Mesendoderm (in vitro differentiated cells): Measurements from ENCODE around the gene NDFIP1.

Experiments
- DNase-seq: peaks from one replicate; pipeline ENCODE4 v3.0.0; 2013
- H2AK5ac ChIP-seq: 2 replicates; pipeline ENCODE4 v1.6.1; 2013; ENCODE audit warnings: low read length, inconsistent platforms
- H2BK120ac ChIP-seq: 2 replicates; pipeline ENCODE4 v1.6.1; 2013; ENCODE audit warnings: low read depth, mild to moderate bottlenecking, low read length, moderate library complexity, mixed read lengths
- H2BK15ac ChIP-seq: replicated peaks from 2 replicates; pipeline ENCODE4 v1.6.1; 2013; ENCODE audit warnings: low read depth, mild to moderate bottlenecking, moderate library complexity
- H2BK5ac ChIP-seq: 2 replicates; pipeline ENCODE4 v1.6.1; 2013; ENCODE audit warnings: low read length, inconsistent platforms
- H3K18ac ChIP-seq: 2 replicates; pipeline ENCODE4 v1.6.1; 2013; ENCODE audit warnings: mild to moderate bottlenecking, low read length, mixed read lengths
- H3K23ac ChIP-seq: one replicate; pipeline ENCODE4 v1.6.1; 2013; ENCODE audit warnings: low read length
- H3K27ac ChIP-seq: 2 replicates; pipeline ENCODE4 v1.5.1; 2013; ENCODE audit warnings: low read depth, mild to moderate bottlenecking, inconsistent platforms, low read length, moderate library complexity
- H3K27me3 ChIP-seq: 2 replicates; pipeline ENCODE4 v1.6.1; 2013; ENCODE audit warnings: low read length, control low read depth, mild to moderate bottlenecking, inconsistent platforms; ENCODE audit not compliant: insufficient read depth, poor library complexity
- H3K36me3 ChIP-seq: 2 replicates; pipeline ENCODE4 v1.6.1; 2013; ENCODE audit warnings: low read length, inconsistent platforms; ENCODE audit not compliant: control insufficient read depth, insufficient read depth
- H3K4ac ChIP-seq: one replicate; pipeline ENCODE4 v1.6.1; 2013; ENCODE audit warnings: low read depth, mild to moderate bottlenecking, low read length, moderate library complexity
- H3K4me1 ChIP-seq: 2 replicates; pipeline ENCODE4 v1.6.1; 2013; ENCODE audit warnings: low read depth, low read length, inconsistent platforms; ENCODE audit not compliant: control insufficient read depth
- H3K4me2 ChIP-seq: 2 replicates; pipeline ENCODE4 v1.6.1; 2013; ENCODE audit warnings: low read length
- H3K4me3 ChIP-seq: 2 replicates; pipeline ENCODE4 v1.5.1; 2013; ENCODE audit warnings: mild to moderate bottlenecking, low read length
- H3K56ac ChIP-seq: one replicate; pipeline ENCODE4 v1.6.1; 2013; ENCODE audit warnings: low read length
- H3K79me1 ChIP-seq: 2 replicates; pipeline ENCODE4 v1.6.1; 2013; ENCODE audit warnings: low read length, inconsistent platforms
- H3K79me2 ChIP-seq: 2 replicates; pipeline ENCODE4 v1.6.1; 2013; ENCODE audit warnings: mild to moderate bottlenecking, low read length; ENCODE audit not compliant: control insufficient read depth, insufficient read depth
- H3K9ac ChIP-seq: 2 replicates; pipeline ENCODE4 v1.6.1; 2013; ENCODE audit warnings: low read length, inconsistent platforms
- H4K5ac ChIP-seq: one replicate; pipeline ENCODE4 v1.6.1; 2013; ENCODE audit warnings: low read length
- H4K8ac ChIP-seq: one replicate; pipeline ENCODE4 v1.6.1; 2013; ENCODE audit warnings: low read depth, mild to moderate bottlenecking, control low read depth, low read length, moderate library complexity
- WGBS: extraction: QIAGEN DNeasy Blood & Tissue Kit; methylation state at CpG from one replicate; pipeline ENCODE4 v1.1.7; 2013; ENCODE audit warnings: low lambda C conversion rate, missing lambda C conversion rate; ENCODE audit not compliant: insufficient coverage; ENCODE audit errors: extremely low coverage; 5-methylcytosine and 5-hydroxymethylcytosine counted together

Gene NDFIP1

GRCh38 chr5:142125378-142125777, 16.8 kb downstream of the NDFIP1 start:
- no peaks in the 10 kb centered on the region for H3K36me3 ChIP-seq
- peaks cover 15% of the 10 kb centered on the region for H3K79me1 ChIP-seq
- peaks cover 21% of the 10 kb centered on the region for H3K79me2 ChIP-seq
- H4K8ac ChIP-seq = no peak overlapping the region
- no peak overlapping the region for H3K23ac ChIP-seq
- no peak for DNase-seq
- no peak overlapping the region for H3K9ac ChIP-seq
- H4K5ac ChIP-seq = no peak overlapping the region
- no peak overlapping the region for H2BK120ac ChIP-seq
- H3K4ac ChIP-seq = no peak overlapping the region
- H3K27me3 ChIP-seq = no peaks in the 10 kb centered on the region
- H2AK5ac ChIP-seq = no peak overlapping the region
- no peak overlapping the region for H3K56ac ChIP-seq
- H3K4me3 ChIP-seq = no peak overlapping the region
- H2BK15ac ChIP-seq = no peak overlapping the region
- no peak overlapping the region for H3K27ac ChIP-seq
- H2BK5ac ChIP-seq = no peak overlapping the region
- WGBS = no CpG with 5 or more reads among the region's 3 CpGs
- no peak overlapping the region for H3K18ac ChIP-seq
- no peak overlapping the region for H3K4me2 ChIP-seq
- peaks cover 2% of the 10 kb centered on the region for H3K4me1 ChIP-seq

DNA sequence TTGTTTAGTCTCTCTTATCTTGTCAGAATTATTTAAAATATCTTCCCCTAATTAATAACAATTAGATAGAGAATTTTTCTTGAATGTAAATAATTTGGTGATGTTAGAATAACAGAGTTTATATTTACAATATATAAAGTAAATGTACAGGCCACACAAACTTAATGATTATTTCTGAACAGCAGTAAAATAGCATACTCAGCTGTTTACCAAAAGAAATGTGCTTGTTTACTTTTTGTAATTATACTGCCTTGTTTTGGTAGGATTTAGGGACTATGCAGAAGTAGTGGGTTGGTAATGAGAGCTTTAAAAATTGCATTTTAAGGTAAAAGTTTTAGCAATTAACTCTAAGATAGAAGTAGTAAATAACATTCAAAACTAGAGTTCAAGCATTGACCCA, 17.4 kb downstream of the NDFIP1 start:
- no peak overlapping the region for H2BK5ac ChIP-seq
- H2BK15ac ChIP-seq = no peak overlapping the region
- H4K8ac ChIP-seq = no peak overlapping the region
- no peak overlapping the region for H3K18ac ChIP-seq
- H3K4me1 ChIP-seq = peaks cover 2% of the 10 kb centered on the region
- H4K5ac ChIP-seq = no peak overlapping the region
- peaks cover 18% of the 10 kb centered on the region for H3K79me2 ChIP-seq
- no peak overlapping the region for H3K23ac ChIP-seq
- H2BK120ac ChIP-seq = no peak overlapping the region
- no peak overlapping the region for H3K4me3 ChIP-seq
- no peaks in the 10 kb centered on the region for H3K27me3 ChIP-seq
- H3K4me2 ChIP-seq = no peak overlapping the region
- H3K4ac ChIP-seq = no peak overlapping the region
- no peak overlapping the region for H3K9ac ChIP-seq
- H3K79me1 ChIP-seq = peaks cover 11% of the 10 kb centered on the region
- no peak overlapping the region for H3K56ac ChIP-seq
- no peak for DNase-seq
- no peak overlapping the region for H2AK5ac ChIP-seq
- no peak overlapping the region for H3K27ac ChIP-seq
- H3K36me3 ChIP-seq = no peaks in the 10 kb centered on the region

GRCh38 chr5:142128675-142129208, 20.2 kb downstream of the NDFIP1 start:
- Histone ChIP-seq H3K79me1 (peaks cover 9% of the 10 kb centered on the region), H3K4me3 (no peak overlapping the region), H4K5ac (no peak overlapping the region), H3K4me1 (peaks cover 2% of the 10 kb centered on the region), H3K4me2 (no peak overlapping the region), H3K79me2 (peaks cover 16% of the 10 kb centered on the region), H3K56ac (no peak overlapping the region), H3K36me3 (no peaks in the 10 kb centered on the region), H3K27ac (no peak overlapping the region), H3K9ac (no peak overlapping the region), H3K18ac (no peak overlapping the region), H3K4ac (no peak overlapping the region), H3K23ac (no peak overlapping the region), H2BK15ac (no peak overlapping the region), H2AK5ac (no peak overlapping the region), H2BK120ac (no peak overlapping the region), H2BK5ac (no peak overlapping the region), H3K27me3 (no peaks in the 10 kb centered on the region), H4K8ac (no peak overlapping the region)
- DNase-seq = no peak
- WGBS = no CpG with 5 or more reads among the region's 3 CpGs

DNA sequence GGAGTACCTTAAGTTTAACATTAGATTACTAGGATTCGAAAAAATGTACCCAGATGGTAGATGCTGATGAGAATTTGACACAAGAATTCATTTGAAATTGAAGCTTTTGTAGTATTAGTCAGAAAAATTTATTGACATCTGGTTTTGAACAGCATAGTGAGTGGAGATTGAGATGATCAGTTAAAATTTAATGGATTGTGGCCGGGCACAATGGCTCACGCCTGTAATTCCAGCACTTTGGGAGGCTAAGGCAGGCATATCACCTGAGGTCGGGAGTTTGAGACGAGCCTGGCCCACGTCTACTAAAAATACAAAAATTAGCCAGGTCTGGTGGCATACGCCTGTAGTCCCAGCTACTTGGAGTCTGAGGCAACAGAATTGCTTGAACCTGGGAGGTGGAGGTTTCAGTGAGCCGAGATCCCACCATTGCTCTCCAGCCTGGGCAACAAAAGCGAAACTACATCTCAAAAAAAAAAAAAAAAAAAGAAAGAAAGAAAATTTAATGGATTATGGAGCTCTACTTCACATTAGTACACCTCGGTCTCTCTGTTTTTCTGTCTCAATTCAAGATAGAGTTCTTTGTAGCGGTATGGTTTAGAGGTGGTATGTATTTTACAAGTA, 21.0 kb downstream of the NDFIP1 start:
- no peaks in the 10 kb centered on the region for H3K36me3 ChIP-seq
- H2BK120ac ChIP-seq = no peak overlapping the region
- no peak overlapping the region for H2BK5ac ChIP-seq
- no peak overlapping the region for H3K27ac ChIP-seq
- no peak for DNase-seq
- peaks cover 16% of the 10 kb centered on the region for H3K79me2 ChIP-seq
- H2AK5ac ChIP-seq = no peak overlapping the region
- H3K9ac ChIP-seq = no peak overlapping the region
- no peak overlapping the region for H3K18ac ChIP-seq
- no peak overlapping the region for H3K56ac ChIP-seq
- H3K4me1 ChIP-seq = peaks cover 2% of the 10 kb centered on the region
- H4K5ac ChIP-seq = no peak overlapping the region
- H3K23ac ChIP-seq = no peak overlapping the region
- peaks cover 6% of the 10 kb centered on the region for H3K79me1 ChIP-seq
- no peak overlapping the region for H3K4ac ChIP-seq
- H4K8ac ChIP-seq = no peak overlapping the region
- H3K4me3 ChIP-seq = no peak overlapping the region
- no peak overlapping the region for H2BK15ac ChIP-seq
- no peak overlapping the region for H3K4me2 ChIP-seq
- no peaks in the 10 kb centered on the region for H3K27me3 ChIP-seq
- WGBS = no CpG with 5 or more reads among the region's 11 CpGs

- Histone ChIP-seq H3K4me3 (no peak overlapping the region), H2AK5ac (no peak overlapping the region), H3K4ac (no peak overlapping the region), H3K23ac (no peak overlapping the region), H3K79me1 (peaks cover 6% of the 10 kb centered on the region), H4K8ac (no peak overlapping the region), H3K79me2 (peaks cover 13% of the 10 kb centered on the region), H3K9ac (no peak overlapping the region), H2BK120ac (no peak overlapping the region), H2BK5ac (no peak overlapping the region), H3K18ac (no peak overlapping the region), H4K5ac (no peak overlapping the region), H3K4me1 (peaks cover 2% of the 10 kb centered on the region), H3K27me3 (no peaks in the 10 kb centered on the region), H2BK15ac (no peak overlapping the region), H3K27ac (no peak overlapping the region), H3K56ac (no peak overlapping the region), H3K36me3 (no peaks in the 10 kb centered on the region), H3K4me2 (no peak overlapping the region)
- WGBS = no CpG with 5 or more reads among the region's 3 CpGs
- no peak for DNase-seq
These were observed 22.8 kb downstream of the NDFIP1 start for GRCh38 chr5:142131394-142131793.

DNA sequence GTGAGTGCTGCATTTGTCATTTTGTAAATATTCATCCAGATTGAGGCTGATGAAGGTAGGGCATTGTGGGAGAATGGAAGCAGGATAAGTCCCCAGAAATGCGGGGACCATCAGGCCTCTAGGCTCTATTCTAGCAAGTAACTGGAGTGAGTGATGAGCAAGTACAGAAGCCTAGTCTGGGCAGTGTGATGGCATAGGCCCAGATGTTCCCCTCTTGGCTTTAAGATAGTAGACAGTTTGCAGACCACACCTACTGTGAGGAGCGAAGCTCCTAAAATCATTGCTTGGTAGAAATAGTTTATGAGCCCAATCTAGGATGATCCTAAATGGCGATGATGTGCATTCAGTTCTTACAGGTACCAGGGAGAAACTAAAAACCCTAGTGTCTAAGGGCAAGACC, 24.3 kb downstream of the NDFIP1 start:
- Histone ChIP-seq H4K8ac (no peak overlapping the region), H2BK5ac (no peak overlapping the region), H4K5ac (no peak overlapping the region), H2AK5ac (no peak overlapping the region), H3K4ac (no peak overlapping the region), H3K23ac (no peak overlapping the region), H3K79me2 (peaks cover 7% of the 10 kb centered on the region), H3K27ac (no peak overlapping the region), H3K27me3 (no peaks in the 10 kb centered on the region), H3K56ac (no peak overlapping the region), H3K36me3 (no peaks in the 10 kb centered on the region), H3K18ac (no peak overlapping the region), H3K4me1 (peaks cover 2% of the 10 kb centered on the region), H3K4me2 (no peak overlapping the region), H2BK120ac (no peak overlapping the region), H3K79me1 (peaks cover 4% of the 10 kb centered on the region), H3K9ac (no peak overlapping the region), H2BK15ac (no peak overlapping the region), H3K4me3 (no peak overlapping the region)
- WGBS = no CpG with 5 or more reads among the region's 3 CpGs
- no peak for DNase-seq
